ENCODE results near the gene XAF1. TPM values are rescaled to one million over a fixed set of nuclear protein-coding genes. Genes with fewer than 3 reads are reported as not detected.

The XAF1 gene
- total and polyA plus RNA-seq, 9 of the 15 experiments (the other 6 are each of a cell fraction or from before 2014, with no cell fraction given), result 0.07 to 0.22 (median 0.11) TPM; not detected in 4

- TF ChIP-seq CBX8 (IDR thresholded peaks at IDR 0.05; ENCODE audit: borderline replicate concordance, extremely low read depth, low read depth, low read length, poor library complexity, severe bottlenecking) (no peak), ZBTB26 (CRISPR knock-in tag; IDR thresholded peaks at IDR 0.05) (no peak)
Measured at GRCh38 chr17:6756425-6757031, 682 bp downstream of the XAF1 start (continued).

- TF ChIP-seq ZNF24 (IDR thresholded peaks at IDR 0.05) (no peak), NCOA4 (IDR thresholded peaks at IDR 0.05; ENCODE audit: partially characterized antibody) (no peak), SRF (CRISPR knock-in tag; IDR thresholded peaks at IDR 0.05) (no peak), POLR2G (IDR thresholded peaks at IDR 0.05; ENCODE audit: low read depth, low read length) (no peak), BRCA1 (IDR thresholded peaks at IDR 0.05) (no peak), BRCA1 (CRISPR knock-in tag; IDR thresholded peaks at IDR 0.05) (no peak), ZNF174 (CRISPR knock-in tag; IDR thresholded peaks at IDR 0.05) (no peak), NCOA2 (IDR thresholded peaks at IDR 0.05; ENCODE audit: partially characterized antibody in 2 of 2) (no peak), CBFA2T3 (IDR thresholded peaks at IDR 0.05) (no peak), DEAF1 (CRISPR knock-in tag; IDR thresholded peaks at IDR 0.05) (no peak), ZNF76 (CRISPR knock-in tag; IDR thresholded peaks at IDR 0.05; ENCODE audit: borderline replicate concordance) (no peak), BDP1 (IDR thresholded peaks at IDR 0.05; ENCODE audit: insufficient read depth, insufficient read length) (no peak), ZSCAN32 (CRISPR knock-in tag; IDR thresholded peaks at IDR 0.05) (no peak), CHCHD3 (CRISPR knock-in tag; IDR thresholded peaks at IDR 0.05) (no peak), TAF7 (tag; IDR thresholded peaks at IDR 0.05) (no peak), NFYB (IDR thresholded peaks at IDR 0.05; ENCODE audit: extremely low read depth, insufficient read length) (no peak)
- Histone ChIP-seq H3K4me2 (ENCODE audit: insufficient read depth, low read length) (no peak overlapping the region), H3K36me3 (ENCODE audit: control insufficient read depth, insufficient read depth, low read length) (no peaks in the 10 kb centered on the region), H3K9me3 (replicated peaks; ENCODE audit: control insufficient read depth, insufficient read depth, low read depth, low read length) (no peaks in the 10 kb centered on the region), H2AFZ (ENCODE audit: low read depth, low read length) (no peak overlapping the region), H3K4me1 (replicated peaks in 1 of 2; ENCODE audit: control insufficient read depth in 2 of 2, insufficient read depth in 2 of 2, low read length in 2 of 2) (peaks cover 0 to 3% of the 10 kb centered on the region in 2 experiments; a peak in 1 of 5 replicates), H3K27me3 (ENCODE audit: control insufficient read depth in 2 of 2, insufficient read depth in 2 of 2, low read length in 2 of 2) (peaks cover 0 to 14% of the 10 kb centered on the region in 2 experiments; a peak in 3 of 5 replicates), H4K20me1 (replicated peaks; ENCODE audit: control insufficient read depth, insufficient read depth, low read length) (no peaks in the 10 kb centered on the region), H3K9ac (ENCODE audit: insufficient read depth in 1 of 2, low read depth in 2 of 2, low read length in 2 of 2) (no peak overlapping the region), H3K79me2 (ENCODE audit: control insufficient read depth, insufficient read depth, low read length) (no peaks in the 10 kb centered on the region), H3K4me3 (no peak overlapping the region), H3K27ac (ENCODE audit: extremely low read depth, low read depth, low read length) (no peak overlapping the region), H3K9me1 (ENCODE audit: control insufficient read depth, insufficient read depth, low read length) (no peaks in the 10 kb centered on the region)
- ChIA-PET POLR2A (no interaction called here), CTCF (ENCODE audit: low intra/inter-chr PET ratio) (no interaction called here)
- no TSS peak for BruUV-seq (replicated peaks)
- FAIRE-seq, result no peak
- in situ Hi-C loops (cut with MboI) (no loop called here), intact Hi-C loops (cut with micrococcal nuclease) (loop anchor here (5.0 kb wide), 1 partner anchor 265 kb away; the partner anchor contains the start of gene BCL6B)
- WGBS (ENCODE audit: insufficient coverage, low coverage, missing lambda C conversion rate), result 35% methylated on average over 2 of the region's 2 CpGs
- ATAC-seq, result no peak
- DNase-seq (ENCODE audit: extremely low read depth in 1 of 4, low spot score in 3 of 4), result no peak
Measured at GRCh38 chr17:6757747-6758146, 1.9 kb downstream of the XAF1 start.

All from K562 (cell line).